Mesothelial cell of epicardium (in vitro differentiated cells): ENCODE data around the gene PLEKHH1. TPM values are rescaled to one million over a fixed set of nuclear protein-coding genes. Genes with fewer than 3 reads are reported as not detected.

Source experiments
- DNase-seq, 2 experiments: peaks; one replicate each; pipeline ENCODE4 v3.0.0; 2021; ENCODE audit warnings: low spot score in 2 of 2; ENCODE audit not compliant: unreplicated experiment in 2 of 2
- H3K27ac Mint-ChIP-seq: 2 replicates; pipeline ENCODE4 v1.8.0; 2021; ENCODE audit warnings: mixed read lengths
- H3K27me3 Mint-ChIP-seq: 2 replicates; pipeline ENCODE4 v1.8.0; 2021; ENCODE audit warnings: low read depth, mixed read lengths
- H3K36me3 Mint-ChIP-seq: 2 replicates; pipeline ENCODE4 v1.8.0; 2021; ENCODE audit warnings: mixed read lengths
- H3K4me1 Mint-ChIP-seq: 2 replicates; pipeline ENCODE4 v1.8.0; 2021; ENCODE audit warnings: mixed read lengths
- H3K4me3 Mint-ChIP-seq: 2 replicates; pipeline ENCODE4 v1.8.0; 2021; ENCODE audit warnings: mild to moderate bottlenecking, moderate library complexity, mixed read lengths
- H3K9me3 Mint-ChIP-seq: 2 replicates; pipeline ENCODE4 v1.8.0; 2021; ENCODE audit warnings: mixed read lengths
- CTCF ChIP-seq: fragments of 200-600 bp; sonication (generic); IDR thresholded peaks from one replicate; pipeline ENCODE4 v1.5.0; 2021; ENCODE audit warnings: antibody characterized with exemption; ENCODE audit not compliant: unreplicated experiment
- total RNA-seq: library from RNA; stranded (reverse); gene quantifications from 3 replicates; pipeline ENCODE4 v1.2.1, GENCODE V29; 2021

PLEKHH1 gene
- total RNA-seq, 1 donor from 2014 or later, result 21.4 TPM

DNA sequence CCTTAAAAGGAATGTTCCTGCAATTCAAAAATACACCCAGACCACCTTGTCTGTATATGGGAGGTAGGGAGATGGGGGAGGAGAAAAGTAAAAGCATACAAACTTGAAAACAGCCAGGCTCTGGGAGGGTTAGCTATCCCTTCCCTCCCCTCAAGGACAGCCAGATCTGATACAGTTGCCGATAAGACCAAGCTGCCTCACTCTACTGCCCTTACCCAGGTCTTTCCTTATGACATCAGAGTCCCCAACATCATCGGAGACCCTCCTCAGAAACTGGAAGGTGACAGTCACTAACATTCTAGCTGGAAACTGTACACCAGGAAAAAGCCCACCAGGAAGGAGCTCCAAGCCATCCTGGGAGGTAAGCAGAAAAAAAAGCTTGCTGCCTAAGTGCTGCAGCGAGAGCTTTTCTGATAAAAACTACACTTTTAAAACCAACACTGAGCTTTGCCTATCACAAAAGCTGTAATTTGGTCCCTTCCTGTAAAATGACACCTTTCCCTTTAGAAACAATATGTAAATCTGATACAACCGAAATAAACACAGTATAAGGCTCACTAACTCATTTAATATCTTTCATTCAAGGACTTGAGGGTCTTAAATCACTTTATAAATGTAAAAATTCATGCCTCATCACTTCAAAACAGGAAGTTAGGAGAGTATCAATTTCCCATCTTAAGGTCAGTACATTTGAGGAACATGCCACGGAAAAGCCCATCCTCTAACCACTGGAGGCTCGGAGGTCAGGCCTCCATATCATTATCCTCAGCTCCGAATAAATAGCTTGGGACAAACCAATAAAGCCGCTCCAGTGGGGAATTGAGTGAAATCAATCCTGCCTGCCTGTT is 20.4 kb upstream of the PLEKHH1 start:
- Mint-ChIP-seq H3K4me3 (no peak overlapping the region), H3K4me1 (peaks cover 3% of the 10 kb centered on the region), H3K27me3 (peaks cover 57% of the 10 kb centered on the region), H3K27ac (no peak overlapping the region), H3K9me3 (no peaks in the 10 kb centered on the region), H3K36me3 (no peaks in the 10 kb centered on the region)
- TF ChIP-seq CTCF, result no peak
- no peak for DNase-seq

- TF ChIP-seq CTCF, result no peak
- Mint-ChIP-seq H3K9me3 (no peaks in the 10 kb centered on the region), H3K36me3 (no peaks in the 10 kb centered on the region), H3K4me3 (peak overlapping the region; percentile 73), H3K27ac (no peak overlapping the region), H3K4me1 (peaks cover 3% of the 10 kb centered on the region), H3K27me3 (peaks cover 63% of the 10 kb centered on the region)
- no peak for DNase-seq
Observed at GRCh38 chr14:67513631-67514108, 19.4 kb upstream of the PLEKHH1 start.

DNA sequence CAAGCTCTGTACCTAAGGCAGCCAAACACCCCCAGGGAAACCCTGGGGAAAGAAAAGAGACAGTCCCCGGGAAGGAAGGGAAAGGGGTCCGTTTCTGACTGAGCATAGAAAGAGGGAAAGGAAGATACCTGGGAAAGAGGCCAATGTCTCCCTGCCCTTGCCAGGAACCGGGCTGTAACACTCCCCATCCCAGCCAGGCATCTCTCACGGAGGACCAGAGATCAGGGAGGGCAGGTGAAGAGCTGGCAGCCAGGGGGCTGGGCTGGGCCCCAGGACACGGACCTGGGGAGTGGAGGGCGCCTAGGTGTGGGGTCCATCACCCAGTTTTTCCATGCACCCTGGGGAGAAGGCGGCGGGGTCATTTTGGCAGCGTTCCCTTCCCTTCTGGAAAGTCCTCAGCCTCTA is 18.9 kb upstream of the PLEKHH1 start:
- no peak for TF ChIP-seq CTCF
- Mint-ChIP-seq H3K4me1 (peaks cover 3% of the 10 kb centered on the region), H3K36me3 (no peaks in the 10 kb centered on the region), H3K4me3 (peak overlapping the region; percentile 73), H3K9me3 (no peaks in the 10 kb centered on the region), H3K27ac (no peak overlapping the region), H3K27me3 (peaks cover 69% of the 10 kb centered on the region)
- DNase-seq, result no peak

DNA sequence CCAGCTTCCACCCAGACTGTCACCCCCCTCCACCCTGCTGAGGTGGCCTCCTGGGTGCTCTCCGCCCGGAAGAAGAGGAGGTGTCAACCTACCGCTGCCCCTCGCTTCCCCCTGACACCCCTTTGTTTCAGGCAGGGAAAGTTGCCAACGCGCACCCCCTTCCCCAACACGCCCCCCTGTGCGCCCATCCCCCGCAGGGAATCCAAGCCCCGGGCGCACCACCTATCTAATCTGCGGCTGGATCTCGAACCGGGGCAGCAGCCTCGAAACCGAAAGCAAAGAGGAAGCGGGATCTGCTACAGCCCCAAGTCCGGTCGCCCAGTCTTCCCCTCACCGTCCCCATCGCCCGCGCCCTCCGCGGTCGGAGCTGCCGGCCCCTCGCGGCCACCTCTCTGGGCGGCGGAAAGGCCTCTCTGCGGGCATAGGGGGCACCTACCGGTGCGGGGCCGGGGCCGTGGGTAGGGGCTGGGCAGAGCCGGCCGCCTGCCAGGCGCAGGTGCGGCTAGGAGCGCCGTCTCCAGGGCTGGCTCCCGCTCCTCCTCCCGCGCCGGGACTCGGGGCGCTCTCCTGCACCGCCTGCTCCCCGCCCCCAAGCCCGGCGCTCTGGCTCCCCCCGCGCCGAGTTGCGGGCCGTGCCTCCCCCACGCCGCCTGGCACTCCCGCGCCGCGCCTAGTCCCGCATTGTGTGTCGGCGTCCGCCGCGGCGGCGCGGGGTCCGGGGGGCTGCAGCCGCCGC is 18.3 kb upstream of the PLEKHH1 start:
- Mint-ChIP-seq H3K27ac (peak overlapping the region; percentile 25), H3K9me3 (no peaks in the 10 kb centered on the region), H3K4me3 (peak overlapping the region; percentile 73), H3K27me3 (peaks cover 75% of the 10 kb centered on the region), H3K36me3 (no peaks in the 10 kb centered on the region), H3K4me1 (peaks cover 3% of the 10 kb centered on the region)
- peak in 1 of 2 experiments; percentile 49 for DNase-seq
- no peak for TF ChIP-seq CTCF

DNA sequence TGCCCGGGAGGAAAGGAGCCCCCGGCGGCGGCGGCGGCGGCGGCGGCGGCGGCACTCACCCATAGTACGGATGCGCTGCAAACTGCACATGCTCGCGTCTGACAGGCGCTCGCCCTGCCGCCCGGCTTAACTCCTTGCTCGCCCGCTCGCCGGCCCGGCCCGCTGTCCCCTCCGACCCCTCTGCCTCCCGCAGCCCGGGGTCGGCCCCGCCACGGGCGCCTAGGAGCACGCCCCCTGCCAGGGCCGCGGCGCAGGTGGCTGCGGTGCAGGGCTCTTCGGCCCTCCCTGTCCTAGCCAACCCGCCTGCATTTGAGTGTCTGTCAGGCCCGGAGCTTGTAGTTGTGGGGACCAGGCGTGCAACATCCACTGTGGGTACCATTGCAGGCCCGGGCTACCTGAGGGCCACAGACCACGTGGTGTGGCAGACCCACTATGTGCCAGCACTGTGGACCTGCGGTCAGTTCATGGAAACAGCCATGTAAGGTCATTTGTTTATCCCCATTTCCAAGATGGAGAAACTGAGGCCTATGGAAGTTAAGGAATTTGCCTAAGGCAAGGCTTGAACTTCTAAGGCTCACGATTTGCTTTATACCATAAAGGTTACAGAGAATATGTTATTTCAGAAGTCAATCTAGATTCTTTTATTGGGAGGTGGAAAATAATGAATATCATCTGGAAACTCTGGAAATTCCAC is 17.6 kb upstream of the PLEKHH1 start:
- DNase-seq, result no peak
- Mint-ChIP-seq H3K4me3 (peak overlapping the region; percentile 33), H3K9me3 (no peaks in the 10 kb centered on the region), H3K27me3 (peaks cover 81% of the 10 kb centered on the region), H3K36me3 (no peaks in the 10 kb centered on the region), H3K27ac (no peak overlapping the region), H3K4me1 (peaks cover 3% of the 10 kb centered on the region)
- no peak for TF ChIP-seq CTCF
